ENCODE data around the gene ATP5ME.
A peak's percentile ranks its signal among the peaks of the same experiment; 100 is the strongest.

The ATP5ME gene

DNA sequence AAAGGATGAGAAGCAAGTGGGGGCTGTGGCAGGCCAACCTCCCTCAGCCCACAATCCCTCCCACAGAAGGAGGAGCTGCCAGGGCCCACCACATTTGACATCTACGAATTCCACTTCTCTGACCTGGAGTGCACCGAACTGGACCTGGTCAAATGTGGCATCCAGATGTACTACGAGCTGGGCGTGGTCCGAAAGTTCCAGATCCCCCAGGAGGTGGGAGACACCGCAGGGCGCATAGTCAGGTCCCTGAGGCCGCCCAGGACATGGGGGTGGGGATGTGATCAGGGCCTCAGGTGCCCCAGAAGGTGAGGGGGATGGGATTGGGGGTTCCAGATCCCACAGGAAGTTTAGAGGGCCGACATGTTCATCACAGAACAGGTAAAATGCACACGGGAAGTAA lies 13.7 kb downstream of the ATP5ME start:
- ATAC-seq (ENCODE audit: low read depth): no peak
- no peak overlapping the region for H3K4me3 ChIP-seq (ENCODE audit: severe bottlenecking)

DNA sequence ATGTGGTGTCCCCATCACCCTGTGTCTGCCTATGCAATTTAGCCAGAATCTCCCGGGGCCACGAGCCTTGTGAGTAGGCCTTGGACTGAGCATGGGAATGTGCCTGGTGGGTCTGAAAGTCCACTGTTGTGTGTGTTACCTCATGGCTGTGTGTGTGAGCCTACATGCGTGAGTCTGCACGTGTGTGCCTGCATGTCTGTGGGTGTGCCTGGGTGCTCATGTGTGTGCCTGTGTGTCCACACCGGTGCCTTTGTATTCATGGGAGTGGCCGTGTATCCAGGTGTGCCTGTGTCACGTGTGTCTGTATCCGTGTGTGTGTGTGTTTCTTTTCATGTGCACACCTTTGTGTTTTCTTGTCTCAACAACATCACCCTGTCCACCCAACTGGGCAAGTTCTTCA lies 14.2 kb downstream of the ATP5ME start:
- Histone ChIP-seq H3K36me3 (ENCODE audit: low read depth) (no peaks in the 10 kb centered on the region), H3K27me3 (ENCODE audit: insufficient read depth, poor library complexity, severe bottlenecking) (no peaks in the 10 kb centered on the region), H3K4me3 (ENCODE audit: severe bottlenecking) (no peak overlapping the region), H3K27ac (ENCODE audit: poor library complexity, severe bottlenecking) (no peak overlapping the region), H3K9me3 (ENCODE audit: severe bottlenecking) (no peaks in the 10 kb centered on the region), H3K4me1 (ENCODE audit: insufficient read depth, poor library complexity, severe bottlenecking) (no peaks in the 10 kb centered on the region)
- ATAC-seq (ENCODE audit: low read depth) (no peak), DNase-seq (ENCODE audit: low spot score) (peak; percentile 33)
- TF ChIP-seq, protein P1, sequence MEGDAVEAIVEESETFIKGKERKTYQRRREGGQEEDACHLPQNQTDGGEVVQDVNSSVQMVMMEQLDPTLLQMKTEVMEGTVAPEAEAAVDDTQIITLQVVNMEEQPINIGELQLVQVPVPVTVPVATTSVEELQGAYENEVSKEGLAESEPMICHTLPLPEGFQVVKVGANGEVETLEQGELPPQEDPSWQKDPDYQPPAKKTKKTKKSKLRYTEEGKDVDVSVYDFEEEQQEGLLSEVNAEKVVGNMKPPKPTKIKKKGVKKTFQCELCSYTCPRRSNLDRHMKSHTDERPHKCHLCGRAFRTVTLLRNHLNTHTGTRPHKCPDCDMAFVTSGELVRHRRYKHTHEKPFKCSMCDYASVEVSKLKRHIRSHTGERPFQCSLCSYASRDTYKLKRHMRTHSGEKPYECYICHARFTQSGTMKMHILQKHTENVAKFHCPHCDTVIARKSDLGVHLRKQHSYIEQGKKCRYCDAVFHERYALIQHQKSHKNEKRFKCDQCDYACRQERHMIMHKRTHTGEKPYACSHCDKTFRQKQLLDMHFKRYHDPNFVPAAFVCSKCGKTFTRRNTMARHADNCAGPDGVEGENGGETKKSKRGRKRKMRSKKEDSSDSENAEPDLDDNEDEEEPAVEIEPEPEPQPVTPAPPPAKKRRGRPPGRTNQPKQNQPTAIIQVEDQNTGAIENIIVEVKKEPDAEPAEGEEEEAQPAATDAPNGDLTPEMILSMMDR (IDR thresholded peaks at IDR 0.05; ENCODE audit: poor library complexity, severe bottlenecking): no peak

More for the DNA sequence above, 13.7 kb downstream of the ATP5ME start:
- TF ChIP-seq, protein P1 (IDR thresholded peaks at IDR 0.05; ENCODE audit: poor library complexity, severe bottlenecking): no peak
- Histone ChIP-seq H3K9me3 (ENCODE audit: severe bottlenecking) (no peaks in the 10 kb centered on the region), H3K36me3 (ENCODE audit: low read depth) (no peaks in the 10 kb centered on the region), H3K4me1 (ENCODE audit: insufficient read depth, poor library complexity, severe bottlenecking) (no peaks in the 10 kb centered on the region), H3K27ac (ENCODE audit: poor library complexity, severe bottlenecking) (no peak overlapping the region), H3K27me3 (ENCODE audit: insufficient read depth, poor library complexity, severe bottlenecking) (no peaks in the 10 kb centered on the region)
- peak; percentile 15 for DNase-seq (ENCODE audit: low spot score)

DNA sequence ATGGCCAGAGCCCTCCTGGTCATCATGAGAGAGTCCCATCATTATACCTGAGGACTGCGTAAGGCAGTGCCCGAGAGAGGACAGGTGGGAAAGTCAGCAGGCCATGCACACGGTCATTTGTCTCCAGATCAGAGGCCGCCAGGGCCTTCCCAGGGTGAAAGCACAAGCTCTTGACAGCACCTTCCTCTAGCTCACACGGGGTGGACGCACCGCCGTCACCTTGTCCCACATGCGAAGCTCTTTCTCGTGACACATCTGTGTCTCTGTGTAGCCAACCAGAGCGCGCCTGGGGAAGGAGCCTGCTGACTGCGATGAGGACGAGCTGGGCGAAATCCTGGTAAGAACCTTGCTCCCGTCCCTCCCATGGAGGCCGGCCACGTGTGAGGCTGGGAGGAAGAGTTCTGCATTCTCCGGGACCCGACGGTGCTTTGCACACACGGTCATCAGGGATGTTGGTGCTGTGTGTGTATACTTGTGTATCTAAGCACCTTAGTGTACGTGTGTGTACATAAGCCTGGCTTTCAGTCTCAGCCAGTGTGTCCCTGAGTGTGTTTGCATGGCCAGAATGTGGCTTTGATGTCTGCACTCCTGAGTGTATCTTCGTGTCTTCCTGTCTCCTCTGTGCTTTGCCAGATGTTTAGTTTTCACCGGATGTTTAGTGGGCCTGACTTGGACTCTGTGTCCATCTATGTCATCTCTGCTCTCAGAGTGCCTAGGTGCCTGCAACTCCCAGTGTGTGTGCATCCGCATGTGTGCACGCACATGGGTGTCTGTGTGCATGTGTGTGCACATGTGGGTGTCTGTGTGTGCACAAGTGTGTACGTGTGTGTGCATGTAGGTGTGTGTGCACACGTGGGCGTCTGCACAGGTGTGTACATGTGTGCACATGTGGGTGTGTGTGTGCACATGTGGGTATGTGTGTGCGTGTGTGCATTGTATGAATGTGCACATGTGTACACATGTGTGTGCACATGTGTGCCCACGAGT lies 15.1 kb downstream of the ATP5ME start:
- ATAC-seq (ENCODE audit: low read depth): no peak
- no peaks in the 10 kb centered on the region for H3K4me1 ChIP-seq (ENCODE audit: insufficient read depth, poor library complexity, severe bottlenecking)

DNA sequence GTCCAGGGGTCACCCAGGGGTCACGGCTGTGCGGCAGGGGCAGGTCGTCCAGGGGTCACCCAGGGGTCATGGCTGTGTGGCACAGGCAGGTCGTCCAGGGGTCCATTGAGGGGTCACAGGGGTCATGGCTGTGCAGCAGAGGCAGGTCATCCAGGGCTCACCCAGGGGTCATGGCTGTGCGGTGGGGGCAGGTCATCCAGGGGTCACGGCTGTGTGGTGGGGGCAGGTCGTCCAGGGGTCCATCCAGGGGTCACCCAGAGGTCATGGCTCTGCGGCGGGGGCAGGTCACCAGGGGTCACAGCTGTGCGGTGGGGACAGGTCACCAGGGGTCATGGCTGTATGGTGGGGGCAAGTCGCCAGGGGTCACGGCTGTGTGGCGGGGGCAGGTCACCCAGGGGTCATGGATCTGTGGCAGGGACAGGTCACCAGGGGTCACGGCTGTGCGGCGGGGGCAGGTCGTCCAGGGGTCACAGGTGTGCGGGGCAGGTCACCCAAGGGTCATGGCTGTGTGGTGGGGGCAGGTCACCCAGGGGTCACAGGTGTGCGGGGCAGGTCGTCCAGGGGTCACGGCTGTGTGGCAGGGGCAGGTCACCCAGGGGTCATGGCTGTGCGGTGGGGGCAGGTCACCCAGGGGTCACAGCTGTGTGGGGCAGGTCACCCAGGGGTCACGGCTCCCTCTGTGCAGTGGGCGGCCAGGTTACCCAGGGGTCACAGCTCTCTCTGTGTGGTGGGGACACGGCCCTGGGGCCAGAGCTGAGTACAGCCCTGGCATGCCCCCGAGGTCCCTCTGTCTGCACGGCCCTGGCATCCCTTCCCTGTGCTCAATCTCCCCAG lies 16.0 kb downstream of the ATP5ME start:
- Histone ChIP-seq H3K4me3 (ENCODE audit: severe bottlenecking) (no peak overlapping the region), H3K27ac (ENCODE audit: poor library complexity, severe bottlenecking) (no peak overlapping the region), H3K9me3 (ENCODE audit: severe bottlenecking) (no peaks in the 10 kb centered on the region), H3K36me3 (ENCODE audit: low read depth) (no peaks in the 10 kb centered on the region), H3K4me1 (ENCODE audit: insufficient read depth, poor library complexity, severe bottlenecking) (no peaks in the 10 kb centered on the region), H3K27me3 (ENCODE audit: insufficient read depth, poor library complexity, severe bottlenecking) (no peaks in the 10 kb centered on the region)
- DNase-seq (ENCODE audit: low spot score) (peak; percentile 54), ATAC-seq (ENCODE audit: low read depth) (no peak)
- TF ChIP-seq, protein P1 (IDR thresholded peaks at IDR 0.05; ENCODE audit: poor library complexity, severe bottlenecking): no peak

More for the DNA sequence above, 15.1 kb downstream of the ATP5ME start:
- peak; percentile 47 for DNase-seq (ENCODE audit: low spot score)
- TF ChIP-seq, protein P1 (IDR thresholded peaks at IDR 0.05; ENCODE audit: poor library complexity, severe bottlenecking): no peak
- H3K4me3 ChIP-seq (ENCODE audit: severe bottlenecking): no peak overlapping the region
- H3K27me3 ChIP-seq (ENCODE audit: insufficient read depth, poor library complexity, severe bottlenecking): no peaks in the 10 kb centered on the region
- H3K36me3 ChIP-seq (ENCODE audit: low read depth): no peaks in the 10 kb centered on the region
- H3K27ac ChIP-seq (ENCODE audit: poor library complexity, severe bottlenecking): no peak overlapping the region
- H3K9me3 ChIP-seq (ENCODE audit: severe bottlenecking): no peaks in the 10 kb centered on the region

Data from RWPE2 (cell line).